Liver (tissue), 9 donors: Measurements from ENCODE around the gene CCDC7. TPM values are rescaled to one million over a fixed set of nuclear protein-coding genes. Genes with fewer than 3 reads are reported as not detected.

Experiments used
- DNase-seq: peaks from one replicate; pipeline ENCODE4 v3.0.0-alpha.2; 2017; ENCODE audit warnings: low spot score
- H3K27ac ChIP-seq, 2 donors: one replicate each; pipeline ENCODE4 v1.7.0; 2013; ENCODE audit warnings: inconsistent platforms in 2 of 2, low read length in 2 of 2, control low read depth in 1 of 2, low read depth in 1 of 2, mild to moderate bottlenecking in 1 of 2
- H3K27me3 ChIP-seq, 4 donors: one replicate each; pipeline versions ENCODE4 v1.6.1 to v1.7.0; 2013; ENCODE audit warnings: low read length in 3 of 4, inconsistent platforms in 1 of 4, mild to moderate bottlenecking in 1 of 4, moderate library complexity in 1 of 4; ENCODE audit not compliant: control insufficient read depth in 4 of 4, insufficient read depth in 4 of 4
- H3K36me3 ChIP-seq, 4 donors: one replicate each; pipeline versions ENCODE4 v1.6.1 to v1.7.0; 2013; ENCODE audit warnings: low read length in 3 of 4, mild to moderate bottlenecking in 3 of 4, low read depth in 1 of 4, moderate library complexity in 1 of 4; ENCODE audit not compliant: control insufficient read depth in 4 of 4, insufficient read depth in 3 of 4
- H3K4me1 ChIP-seq, 4 donors: one replicate each; pipeline versions ENCODE4 v1.6.1 to v1.7.0; 2013; ENCODE audit warnings: low read length in 3 of 4, mild to moderate bottlenecking in 3 of 4, moderate library complexity in 1 of 4; ENCODE audit not compliant: control insufficient read depth in 4 of 4, insufficient read depth in 4 of 4
- H3K4me3 ChIP-seq, 3 donors: one replicate each; pipeline versions ENCODE4 v1.6.1 to v1.7.0; 2013; ENCODE audit warnings: low read length in 3 of 3, control low read depth in 1 of 3, low read depth in 1 of 3, mild to moderate bottlenecking in 1 of 3
- H3K9ac ChIP-seq, 2 donors: one replicate each; pipeline ENCODE4 v1.7.0; 2013; ENCODE audit warnings: low read length in 2 of 2, mild to moderate bottlenecking in 2 of 2, moderate library complexity in 2 of 2, control low read depth in 1 of 2, low read depth in 1 of 2
- H3K9me3 ChIP-seq, 4 donors: one replicate each; pipeline versions ENCODE4 v1.6.1 to v1.7.0; 2013; ENCODE audit warnings: low read length in 3 of 4; ENCODE audit not compliant: control insufficient read depth in 4 of 4
- ATF3 ChIP-seq: IDR thresholded peaks from 2 replicates; pipeline ENCODE4 v1.6.1; 2016; ENCODE audit warnings: antibody characterized with exemption
- CTCF ChIP-seq: fragments of 150-350 bp; IDR thresholded peaks from 2 replicates; pipeline ENCODE4 v1.5.1; 2017; ENCODE audit warnings: improper control_type of control experiment, low read depth, low read length; ENCODE audit not compliant: missing input control
- GABPA ChIP-seq, 2 donors: IDR thresholded peaks in 1 of 2; conservative IDR thresholded peaks in 1 of 2; 2 replicates each; pipeline ENCODE4 v1.6.1; 2016; ENCODE audit warnings: antibody characterized with exemption in 2 of 2, mild to moderate bottlenecking in 1 of 2, moderate library complexity in 1 of 2
- HNF4A ChIP-seq, 2 donors: conservative IDR thresholded peaks; 2 replicates each; pipeline ENCODE4 v1.6.1; 2016; ENCODE audit warnings: antibody characterized with exemption in 2 of 2, mild to moderate bottlenecking in 2 of 2
- HNF4G ChIP-seq: IDR thresholded peaks from 2 replicates; pipeline ENCODE4 v1.6.1; 2016; ENCODE audit warnings: antibody characterized with exemption
- JUND ChIP-seq, 2 donors: IDR thresholded peaks; 2 replicates each; pipeline ENCODE4 v1.6.1; 2016; ENCODE audit warnings: antibody characterized with exemption in 2 of 2
- MAX ChIP-seq: IDR thresholded peaks from 2 replicates; pipeline ENCODE4 v1.6.1; 2016; ENCODE audit warnings: antibody characterized with exemption
- NR2F2 ChIP-seq: IDR thresholded peaks from 2 replicates; pipeline ENCODE4 v1.6.1; 2016; ENCODE audit warnings: antibody characterized with exemption
- RAD21 ChIP-seq, 2 donors: IDR thresholded peaks; 2 replicates each; pipeline ENCODE4 v1.6.1; 2016; ENCODE audit warnings: antibody characterized with exemption in 2 of 2, mild to moderate bottlenecking in 2 of 2
- RXRA ChIP-seq, 2 donors: IDR thresholded peaks; 2 replicates each; pipeline ENCODE4 v1.6.1; 2017 to 2018; ENCODE audit warnings: antibody characterized with exemption in 2 of 2, mild to moderate bottlenecking in 1 of 2
- SP1 ChIP-seq: IDR thresholded peaks from 2 replicates; pipeline ENCODE4 v1.6.1; 2018; ENCODE audit warnings: antibody characterized with exemption, mild to moderate bottlenecking
- TAF1 ChIP-seq: conservative IDR thresholded peaks from 2 replicates; pipeline ENCODE4 v1.6.1; 2016; ENCODE audit warnings: antibody characterized with exemption, mild to moderate bottlenecking
- YY1 ChIP-seq: IDR thresholded peaks from 2 replicates; pipeline ENCODE4 v1.6.1; 2016; ENCODE audit warnings: antibody characterized with exemption, mild to moderate bottlenecking
- ZBTB33 ChIP-seq: IDR thresholded peaks from 2 replicates; pipeline ENCODE4 v1.6.1; 2016; ENCODE audit warnings: antibody characterized with exemption
- WGBS: extraction: QIAGEN DNeasy Blood & Tissue Kit; methylation state at CpG from one replicate; pipeline ENCODE4 v1.1.7; 2013; 5-methylcytosine and 5-hydroxymethylcytosine counted together
- polyA plus RNA-seq, 2 donors: library from polyadenylated mRNA; stranded (reverse) in 1 of 2; unstranded in 1 of 2; fragments of 200-250 nt in 1 of 2; fragments of >200 nt in 1 of 2; fragmentation: Nextera tagmentation in 1 of 2; extraction: Ambion mirVana in 1 of 2; gene quantifications; one replicate each; pipeline versions ENCODE4 v1.2.1 to v1.2.3, GENCODE V29; 2013 to 2015
- total RNA-seq, 2 donors: library from RNA; depleted of rRNA; stranded (reverse); fragments of >200 nt; gene quantifications; one replicate each; pipeline ENCODE4 v1.2.3, GENCODE V29; 2014
- donor health status: healthy.
- donor health status: healthy.
- donor health status: healthy.
- donor health status: healthy.
- donor health status: healthy.

The CCDC7 gene
- total and polyA plus RNA-seq, 4 donors, result 0.47 to 5.9 (median 3.2) TPM

GRCh38 chr10:32446536-32447406 is 831 bp downstream of the CCDC7 start:
- H3K27ac ChIP-seq, result peak overlapping the region; percentile 86 to 96
- WGBS, result 12% methylated on average over 18 of the region's 18 CpGs
- peaks cover 0 to 8% (median 4%) of the 10 kb centered on the region in 4 donors for H3K4me1 ChIP-seq
- H3K9ac ChIP-seq, result peak overlapping the region; percentile 92 to 95
- H3K27me3 ChIP-seq, result no peaks in the 10 kb centered on the region
- no peak for TF ChIP-seq ZBTB33
- TF ChIP-seq CTCF, result no peak
- no peak for TF ChIP-seq TAF1
- no peak for TF ChIP-seq RAD21 (IDR thresholded peaks at IDR 0.05)
- no peak for TF ChIP-seq ATF3
- no peak for TF ChIP-seq SP1
- DNase-seq, result peak; percentile 37
- H3K9me3 ChIP-seq, result no peaks in the 10 kb centered on the region
- H3K4me3 ChIP-seq, result peak overlapping the region; percentile 68 to 92 (median 80)
- peaks cover 0 to 2% (median 0%) of the 10 kb centered on the region in 4 donors for H3K36me3 ChIP-seq

- no peaks in the 10 kb centered on the region for H3K4me1 ChIP-seq
- H3K9ac ChIP-seq, result no peak overlapping the region
- no peak for DNase-seq
- no peaks in the 10 kb centered on the region for H3K27me3 ChIP-seq
- H3K36me3 ChIP-seq, result peaks cover 2 to 7% (median 3%) of the 10 kb centered on the region in 4 donors
- H3K9me3 ChIP-seq, result no peaks in the 10 kb centered on the region
- WGBS, result 94% methylated on average over 4 of the region's 4 CpGs
- no peak for TF ChIP-seq TAF1
- TF ChIP-seq GABPA (IDR thresholded peaks at IDR 0.05 in 1 of 2, conservative IDR thresholded peaks at IDR 0.05 in 1 of 2), result no peak
- TF ChIP-seq SP1, result no peak
- TF ChIP-seq RAD21 (IDR thresholded peaks at IDR 0.05), result no peak
- no peak for TF ChIP-seq MAX
- TF ChIP-seq ZBTB33, result no peak
- TF ChIP-seq RXRA (IDR thresholded peaks at IDR 0.05), result no peak
- no peak for TF ChIP-seq NR2F2
- no peak for TF ChIP-seq HNF4A (conservative IDR thresholded peaks at IDR 0.05)
- no peak for TF ChIP-seq YY1
- TF ChIP-seq JUND (IDR thresholded peaks at IDR 0.05), result no peak
- TF ChIP-seq HNF4G, result no peak
- no peak for TF ChIP-seq CTCF
- H3K4me3 ChIP-seq, result no peak overlapping the region
- no peak overlapping the region for H3K27ac ChIP-seq
Observed at GRCh38 chr10:32454148-32454547, 8.2 kb downstream of the CCDC7 start.
